GM18520 (cell line): ENCODE results near the gene MOB3B.
"Not testable (repeated sequence)": the region's sequence is repeated elsewhere in the genome, so short reads cannot be mapped to it uniquely, and the experiment has no call there.

Experiments used
- ATAC-seq: cut with Tn5 transposase; IDR thresholded peaks from one replicate; pipeline ENCODE4 v1.9.1; 2021; ENCODE audit not compliant: unreplicated experiment

The MOB3B gene

GRCh38 chr9:27451207-27451797, 78.3 kb downstream of the MOB3B start:
- no peak for ATAC-seq

- ATAC-seq = no peak
Measured at GRCh38 chr9:27450752-27451151, 78.9 kb downstream of the MOB3B start.

- not testable (repeated sequence) for ATAC-seq
Measured at GRCh38 chr9:27448356-27448755, 81.3 kb downstream of the MOB3B start.

- ATAC-seq = no peak
Measured at GRCh38 chr9:27447031-27447683, 82.5 kb downstream of the MOB3B start.

- ATAC-seq = no peak
Measured at GRCh38 chr9:27445688-27446087, 83.9 kb downstream of the MOB3B start.

GRCh38 chr9:27445057-27445595, 84.5 kb downstream of the MOB3B start:
- no peak for ATAC-seq

- no peak for ATAC-seq
Measured at GRCh38 chr9:27442464-27442863, 87.2 kb downstream of the MOB3B start.

- ATAC-seq = no peak
Measured at GRCh38 chr9:27441741-27442070, 87.9 kb downstream of the MOB3B start.

- no peak for ATAC-seq
Measured at GRCh38 chr9:27440888-27441740, 88.5 kb downstream of the MOB3B start.

- ATAC-seq = no peak
Measured at GRCh38 chr9:27438522-27438921, 91.1 kb downstream of the MOB3B start.

GRCh38 chr9:27437652-27438373, 91.8 kb downstream of the MOB3B start:
- ATAC-seq = no peak

- ATAC-seq = no peak
Measured at GRCh38 chr9:27436234-27436633, 93.4 kb downstream of the MOB3B start.

- no peak for ATAC-seq
Measured at GRCh38 chr9:27433631-27434325, 95.8 kb downstream of the MOB3B start.

- no peak for ATAC-seq
Measured at GRCh38 chr9:27432308-27432707, 97.3 kb downstream of the MOB3B start.

- no peak for ATAC-seq
Measured at GRCh38 chr9:27431543-27432147, 98.0 kb downstream of the MOB3B start.

- ATAC-seq = no peak
Measured at GRCh38 chr9:27430750-27431535, 98.7 kb downstream of the MOB3B start.

- no peak for ATAC-seq
Measured at GRCh38 chr9:27429917-27430316, 99.7 kb downstream of the MOB3B start.

- ATAC-seq = no peak
Measured at GRCh38 chr9:27429436-27429835, 100.2 kb downstream of the MOB3B start.

GRCh38 chr9:27428551-27428950, 101.1 kb downstream of the MOB3B start:
- ATAC-seq = no peak

- no peak for ATAC-seq
Measured at GRCh38 chr9:27427272-27427643, 102.4 kb downstream of the MOB3B start.
